CD4-positive, alpha-beta T cell treated with Interleukin-1 beta for 1 hour (primary cell): ENCODE results near the gene AOPEP.
"Not testable (repeated sequence)": the region's sequence is repeated elsewhere in the genome, so short reads cannot be mapped to it uniquely, and the experiment has no call there.

Source experiments
- DNase-seq, 2 donors: peaks; one replicate each; pipeline ENCODE4 v3.0.0-alpha.2; 2020 to 2022

Gene AOPEP

DNA sequence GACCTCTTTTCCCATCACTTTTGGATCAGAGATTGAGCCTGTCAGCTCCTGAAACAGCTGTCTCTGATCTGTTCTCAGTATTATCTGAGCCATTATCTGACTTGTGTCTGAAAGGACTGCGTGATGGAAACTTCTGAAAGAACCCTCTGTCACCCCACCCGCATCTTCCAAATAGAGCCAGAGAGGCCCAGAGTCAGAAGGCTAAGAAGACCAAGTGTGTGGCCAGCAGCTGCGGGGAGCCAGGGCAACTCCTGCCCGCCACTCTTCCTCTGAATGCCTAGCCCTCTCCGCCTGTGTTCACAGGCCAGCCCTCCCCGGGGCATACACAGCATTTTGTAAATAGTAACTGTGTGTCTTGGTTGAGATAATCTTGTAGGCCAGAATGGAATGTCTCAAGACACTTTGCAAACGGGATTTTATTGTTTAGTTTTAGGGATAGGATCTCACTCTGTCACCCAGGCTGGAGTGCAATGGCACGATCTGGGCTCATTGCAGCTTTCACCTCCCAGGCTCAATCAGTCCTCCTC lies 92.7 kb downstream of the AOPEP start:
- no peak for DNase-seq

GRCh38 chr9:94821098-94821887 lies 94.8 kb downstream of the AOPEP start:
- DNase-seq, result no peak

GRCh38 chr9:94822273-94822672 lies 95.8 kb downstream of the AOPEP start:
- no peak for DNase-seq

GRCh38 chr9:94823710-94824109 lies 97.2 kb downstream of the AOPEP start:
- DNase-seq, result no peak

DNA sequence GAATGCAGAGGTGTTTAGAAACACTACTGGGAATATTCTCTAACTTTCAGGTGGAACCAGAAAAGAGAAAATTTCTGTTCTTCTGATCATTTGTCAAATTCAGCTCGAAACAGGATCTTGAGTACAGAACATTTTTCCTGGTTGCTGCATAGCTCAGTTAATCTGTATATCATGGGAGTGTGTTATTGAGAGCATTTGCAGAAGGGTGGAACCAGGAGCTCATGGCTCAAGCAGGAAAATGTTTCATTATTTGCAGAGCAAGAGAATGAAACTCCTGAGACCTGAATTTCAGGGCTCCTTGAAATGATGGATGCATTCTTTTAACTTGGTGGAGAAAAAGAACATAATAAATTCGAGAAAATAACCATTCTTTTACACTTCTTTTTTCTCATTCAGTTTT lies 97.9 kb downstream of the AOPEP start:
- no peak for DNase-seq

GRCh38 chr9:94824913-94825610 lies 98.6 kb downstream of the AOPEP start:
- DNase-seq, result no peak

- no peak for DNase-seq
Measured at GRCh38 chr9:94825611-94825958, 99.1 kb downstream of the AOPEP start.

DNA sequence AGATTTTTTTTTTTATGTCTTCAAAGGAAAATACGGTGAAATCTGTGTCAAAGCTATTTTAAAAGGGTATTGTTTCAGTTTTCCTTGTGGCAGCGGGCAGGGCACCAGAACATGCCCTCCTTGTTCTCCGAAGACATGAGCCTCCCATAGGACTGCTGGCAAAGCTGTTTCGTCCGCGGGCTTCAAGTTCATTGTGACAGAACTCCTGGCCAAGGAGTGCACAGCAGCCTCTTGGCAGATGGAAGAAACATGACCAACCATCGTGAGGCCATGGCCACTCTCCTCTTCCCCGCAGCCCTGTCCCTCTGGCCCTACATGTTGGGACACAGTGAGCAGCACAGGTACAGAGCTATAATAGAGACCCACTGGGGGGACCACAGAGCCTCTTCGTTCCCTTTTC lies 99.5 kb downstream of the AOPEP start:
- DNase-seq, result no peak

DNA sequence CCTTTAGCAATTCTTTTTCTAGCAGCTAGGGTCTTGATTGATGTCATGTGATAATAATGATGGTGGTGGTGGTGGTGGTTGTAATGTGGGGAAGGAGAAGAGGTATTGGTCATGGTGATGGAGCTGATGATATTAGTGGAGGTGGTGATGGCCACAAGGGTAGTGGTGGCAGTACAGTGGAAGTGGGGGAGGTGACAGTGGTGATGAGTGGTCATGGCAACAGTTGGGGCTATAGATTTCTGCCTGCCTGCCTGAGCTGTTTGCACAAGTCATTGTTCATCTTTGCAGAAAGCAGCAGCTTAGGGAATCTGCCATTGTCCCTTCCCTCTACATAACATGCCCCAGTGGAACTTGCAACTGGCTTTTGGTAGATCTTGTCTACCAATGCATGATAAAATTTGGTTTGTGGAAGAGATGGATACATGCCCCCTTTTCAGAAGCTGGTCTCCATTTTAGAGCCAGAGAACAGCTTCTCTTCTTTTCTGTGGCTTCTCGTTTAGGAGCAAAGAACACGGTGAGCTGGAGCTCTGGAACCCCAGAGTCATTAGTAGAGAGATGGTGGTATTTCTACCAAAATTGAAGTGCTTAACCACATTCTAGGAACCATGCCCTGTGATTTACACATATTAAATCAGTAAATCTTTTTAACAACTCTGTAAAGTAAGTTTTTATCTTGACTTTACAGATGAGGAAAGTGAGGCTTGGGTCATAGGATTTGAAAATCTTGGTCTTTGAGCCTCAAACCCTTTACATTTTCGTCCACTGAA lies 100.3 kb downstream of the AOPEP start:
- DNase-seq, result no peak

- DNase-seq, result no peak
Measured at GRCh38 chr9:94827584-94828304, 101.2 kb downstream of the AOPEP start.

- no peak for DNase-seq
Measured at GRCh38 chr9:94829380-94830070, 103.0 kb downstream of the AOPEP start.

DNA sequence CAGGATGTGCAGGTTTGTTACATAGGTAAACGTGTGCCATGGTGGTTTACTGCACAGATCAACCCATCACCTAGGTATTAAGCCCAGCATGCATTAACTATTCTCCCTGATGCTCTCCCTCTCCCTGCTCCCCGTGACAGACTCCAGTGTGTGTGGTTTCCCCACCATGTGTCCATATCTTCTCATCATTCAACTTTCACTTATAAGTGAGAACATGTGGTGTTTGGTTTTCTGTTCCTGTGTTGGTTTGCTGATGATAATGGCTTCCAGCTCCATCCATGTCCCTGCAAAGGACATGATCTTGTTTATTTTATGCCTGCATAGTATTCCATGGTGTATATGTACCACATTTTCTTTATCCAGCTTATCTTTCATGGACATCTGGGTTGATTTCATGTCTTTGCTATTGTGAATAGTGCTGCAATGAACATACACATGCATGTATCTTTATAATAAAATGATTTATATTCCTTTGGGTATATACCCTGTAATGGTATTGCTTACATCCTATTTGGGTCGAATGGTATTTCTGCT lies 103.6 kb downstream of the AOPEP start:
- not testable (repeated sequence) for DNase-seq

DNA sequence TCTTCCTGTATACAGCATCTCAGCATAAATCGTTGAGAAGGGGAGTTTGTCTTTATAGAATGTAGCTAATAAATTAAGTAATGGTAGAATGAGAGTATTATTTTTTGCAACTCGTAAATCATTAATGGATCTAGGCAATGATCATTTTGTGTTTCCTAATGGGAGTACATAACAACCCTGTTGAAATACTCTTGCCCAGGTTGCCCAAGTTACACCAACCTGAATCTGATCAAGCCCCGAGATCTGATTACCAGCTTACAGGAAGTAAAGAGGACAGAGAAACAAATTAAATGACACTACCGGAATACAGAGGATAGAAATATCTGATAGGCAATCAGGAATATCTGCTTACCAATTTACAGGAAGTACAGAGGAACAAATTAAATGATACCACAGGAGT lies 107.3 kb downstream of the AOPEP start:
- DNase-seq, result no peak

DNA sequence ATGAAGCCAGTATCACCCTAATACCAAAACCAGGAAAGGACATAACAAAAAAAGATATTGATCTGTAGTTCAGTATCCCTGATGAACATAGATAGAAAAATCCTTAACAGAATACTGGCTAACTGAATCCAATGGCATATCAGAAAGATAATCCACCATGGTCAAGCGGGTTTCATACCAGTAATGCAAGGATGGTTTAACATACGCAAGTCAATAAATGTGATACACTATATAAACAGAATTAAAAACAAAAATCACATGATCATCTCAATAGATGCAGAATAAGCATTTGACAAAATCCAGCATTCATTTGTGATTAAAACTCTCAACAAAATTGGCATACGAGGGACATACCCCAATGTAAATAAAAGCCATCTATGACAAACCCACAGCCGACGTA lies 110.9 kb downstream of the AOPEP start:
- DNase-seq, result no peak

GRCh38 chr9:94839398-94839797 lies 112.9 kb downstream of the AOPEP start:
- no peak for DNase-seq

DNA sequence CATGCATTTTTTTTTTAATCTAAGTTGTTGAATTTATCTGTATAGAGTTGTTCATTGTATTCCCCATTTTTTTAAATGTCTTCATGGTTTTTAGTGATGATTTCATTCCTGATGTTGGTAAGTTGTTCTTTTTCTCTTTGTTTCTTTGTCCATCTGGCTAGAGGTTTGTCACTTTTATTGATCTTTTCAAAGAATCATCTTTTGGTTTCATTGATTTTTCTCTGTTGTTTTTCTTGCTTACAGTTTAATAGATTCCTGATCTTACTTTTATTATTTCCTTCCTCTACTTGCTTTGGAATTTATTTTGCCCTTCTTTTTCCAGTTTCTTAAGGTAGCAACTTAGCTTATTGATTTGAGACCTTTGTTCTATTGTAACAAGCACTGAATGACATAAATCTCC lies 114.2 kb downstream of the AOPEP start:
- DNase-seq, result no peak

DNA sequence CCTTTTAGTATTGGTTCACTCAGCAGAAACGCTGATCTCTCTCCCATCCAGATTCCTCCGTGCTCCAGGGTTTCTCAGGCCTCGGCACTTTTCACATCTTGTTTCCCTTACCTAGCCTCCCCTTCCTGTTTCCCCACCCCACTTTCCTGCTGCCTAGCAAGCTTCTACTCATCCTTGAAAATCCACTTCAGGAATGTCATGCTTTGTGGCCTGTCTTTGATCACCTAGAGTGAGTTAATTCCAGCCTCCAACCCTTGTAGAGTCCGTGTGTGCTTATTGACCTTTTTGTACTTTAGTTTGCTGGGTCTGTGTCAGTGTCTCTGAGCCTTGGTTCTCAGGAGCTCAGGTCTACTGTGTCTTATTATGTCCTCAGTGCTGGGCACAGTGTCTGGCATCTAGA lies 116.6 kb downstream of the AOPEP start:
- DNase-seq, result no peak

DNA sequence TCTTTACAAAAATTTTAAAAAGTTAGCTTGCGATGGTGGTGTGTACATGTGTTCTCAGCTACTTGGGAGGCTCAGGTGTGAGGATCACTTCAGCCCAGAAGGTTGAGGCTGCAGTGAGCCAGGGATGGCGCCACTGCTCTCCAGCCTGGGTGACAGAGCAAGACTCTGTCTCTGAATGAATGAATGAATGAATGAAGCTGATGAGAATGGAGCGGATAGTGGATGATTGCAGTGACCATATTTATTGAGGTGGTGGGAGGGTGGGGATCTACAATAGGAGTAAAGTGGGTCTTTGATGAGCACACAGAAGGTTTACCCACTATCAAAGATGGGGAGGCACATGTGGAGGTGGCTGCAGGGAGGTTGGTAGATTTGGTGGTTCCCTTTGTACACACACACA lies 120.2 kb downstream of the AOPEP start:
- DNase-seq, result no peak

DNA sequence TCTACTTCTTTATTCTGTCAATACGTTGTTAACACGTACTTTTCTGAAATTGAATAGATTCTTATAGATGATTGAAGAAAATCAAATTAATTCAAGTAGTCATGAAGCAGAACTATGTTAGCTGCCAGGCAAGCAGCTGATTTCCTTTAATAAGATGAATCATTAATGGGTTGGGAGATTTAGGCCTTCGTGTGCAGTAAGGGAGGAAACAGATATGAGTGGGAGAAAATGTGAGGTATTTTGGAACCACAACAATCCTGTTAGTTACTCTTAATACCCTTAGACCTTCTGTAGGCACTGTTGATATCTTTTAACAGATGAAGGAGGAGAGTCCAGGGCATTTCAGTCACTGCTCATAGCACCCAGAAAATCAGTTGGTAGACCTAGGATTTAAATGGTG lies 121.0 kb downstream of the AOPEP start:
- no peak for DNase-seq

- DNase-seq, result not testable (repeated sequence)
Measured at GRCh38 chr9:94848791-94849190, 122.3 kb downstream of the AOPEP start.

GRCh38 chr9:94850540-94851434 lies 124.3 kb downstream of the AOPEP start:
- no peak for DNase-seq
